ENCODE results near the gene MED8.
"Not testable (repeated sequence)": the region's sequence is repeated elsewhere in the genome, so short reads cannot be mapped to it uniquely, and the experiment has no call there.

Gene MED8

DNA sequence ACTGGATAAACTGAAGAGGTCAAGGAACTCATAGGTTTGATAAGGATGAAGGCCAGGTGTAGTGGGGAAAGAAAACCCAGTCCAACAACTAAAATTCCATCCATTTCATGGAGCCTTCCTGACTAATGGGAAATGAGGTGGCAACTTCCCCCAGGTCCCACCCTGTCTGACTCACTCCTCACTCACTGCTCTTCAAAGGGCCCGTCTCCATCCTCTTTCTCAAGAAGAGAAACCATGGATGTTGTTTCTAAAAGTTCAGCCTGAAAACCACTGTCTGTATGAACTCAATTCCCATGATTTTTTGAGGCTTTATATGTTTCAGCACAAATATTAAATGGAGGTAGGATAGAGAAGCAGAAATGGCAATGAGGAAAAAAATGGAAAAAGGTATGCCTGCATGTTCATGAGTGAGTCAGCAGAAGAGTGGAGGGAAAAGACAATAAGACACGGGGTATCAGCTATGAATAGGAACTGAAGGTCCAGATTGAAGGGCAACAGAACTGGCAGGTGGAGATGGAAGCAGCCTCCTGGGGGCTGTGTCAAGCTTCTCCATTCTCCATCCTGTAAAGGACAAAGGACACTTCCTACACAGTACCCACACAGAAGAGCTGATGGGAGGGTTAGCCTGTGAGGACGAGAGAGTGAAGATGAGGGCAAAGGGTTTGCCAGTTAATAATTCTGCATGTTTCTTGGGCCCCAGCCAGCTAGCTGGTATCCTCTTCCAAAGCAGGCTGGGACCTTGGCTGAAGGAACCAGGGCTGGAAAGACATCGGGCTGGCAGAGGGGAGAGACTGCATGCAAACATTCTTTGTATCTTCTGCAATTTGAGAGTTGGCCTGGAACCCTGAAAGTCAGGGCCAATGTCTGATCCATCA lies 16.3 kb downstream of the MED8 start:
- TF ChIP-seq, protein P1, sequence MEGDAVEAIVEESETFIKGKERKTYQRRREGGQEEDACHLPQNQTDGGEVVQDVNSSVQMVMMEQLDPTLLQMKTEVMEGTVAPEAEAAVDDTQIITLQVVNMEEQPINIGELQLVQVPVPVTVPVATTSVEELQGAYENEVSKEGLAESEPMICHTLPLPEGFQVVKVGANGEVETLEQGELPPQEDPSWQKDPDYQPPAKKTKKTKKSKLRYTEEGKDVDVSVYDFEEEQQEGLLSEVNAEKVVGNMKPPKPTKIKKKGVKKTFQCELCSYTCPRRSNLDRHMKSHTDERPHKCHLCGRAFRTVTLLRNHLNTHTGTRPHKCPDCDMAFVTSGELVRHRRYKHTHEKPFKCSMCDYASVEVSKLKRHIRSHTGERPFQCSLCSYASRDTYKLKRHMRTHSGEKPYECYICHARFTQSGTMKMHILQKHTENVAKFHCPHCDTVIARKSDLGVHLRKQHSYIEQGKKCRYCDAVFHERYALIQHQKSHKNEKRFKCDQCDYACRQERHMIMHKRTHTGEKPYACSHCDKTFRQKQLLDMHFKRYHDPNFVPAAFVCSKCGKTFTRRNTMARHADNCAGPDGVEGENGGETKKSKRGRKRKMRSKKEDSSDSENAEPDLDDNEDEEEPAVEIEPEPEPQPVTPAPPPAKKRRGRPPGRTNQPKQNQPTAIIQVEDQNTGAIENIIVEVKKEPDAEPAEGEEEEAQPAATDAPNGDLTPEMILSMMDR (IDR thresholded peaks at IDR 0.05; ENCODE audit: control insufficient read depth, extremely low read depth, insufficient read depth): no peak
- no peak overlapping the region for H3K4me3 ChIP-seq (ENCODE audit: low read depth, low read length)
- no peak for DNase-seq (ENCODE audit: low read depth)

DNA sequence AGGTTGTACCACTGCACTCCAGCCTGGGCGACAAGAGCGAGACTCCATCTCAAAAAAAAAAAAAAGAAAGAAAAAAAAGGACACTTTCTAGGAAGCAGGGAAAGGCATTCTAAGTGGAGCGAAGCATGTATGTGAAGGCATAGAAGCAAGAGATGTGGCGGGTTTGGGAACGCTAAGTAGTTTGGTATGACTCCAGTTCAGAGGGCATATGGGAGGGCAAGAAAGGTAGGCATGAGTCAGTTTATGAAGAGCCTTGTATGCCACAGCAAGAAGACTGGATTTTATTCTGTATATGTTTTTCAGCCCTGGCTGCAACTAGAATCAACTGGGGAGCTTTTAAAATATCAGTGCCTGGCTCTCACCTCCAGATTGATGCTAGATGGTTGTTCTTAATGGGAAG lies 17.4 kb downstream of the MED8 start:
- no peak overlapping the region for H3K4me3 ChIP-seq (ENCODE audit: low read depth, low read length)
- TF ChIP-seq, protein P1 (IDR thresholded peaks at IDR 0.05; ENCODE audit: control insufficient read depth, extremely low read depth, insufficient read depth): no peak
- no peak for DNase-seq (ENCODE audit: low read depth)

DNA sequence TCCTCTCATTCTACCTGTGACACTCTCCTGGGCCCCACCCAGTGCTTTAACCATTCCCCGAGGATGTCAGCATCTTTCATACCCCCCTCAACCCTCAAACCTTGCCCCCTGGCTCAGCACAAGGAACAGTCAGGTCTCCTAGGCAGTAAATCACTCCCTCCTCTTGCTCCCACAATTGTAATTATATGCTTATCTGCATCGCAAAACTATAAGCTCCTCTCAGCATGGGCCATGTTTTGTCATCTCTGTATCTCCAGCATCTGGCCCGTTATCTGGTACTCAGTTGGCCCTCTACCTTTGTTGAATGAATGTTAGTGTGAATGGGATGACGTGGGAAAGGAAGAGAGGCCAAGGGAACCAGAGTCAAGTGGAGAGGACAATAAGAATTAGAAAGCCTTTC lies 19.0 kb downstream of the MED8 start:
- H3K4me3 ChIP-seq (ENCODE audit: low read depth, low read length): no peak overlapping the region
- DNase-seq (ENCODE audit: low read depth): no peak
- TF ChIP-seq, protein P1 (IDR thresholded peaks at IDR 0.05; ENCODE audit: control insufficient read depth, extremely low read depth, insufficient read depth): no peak

DNA sequence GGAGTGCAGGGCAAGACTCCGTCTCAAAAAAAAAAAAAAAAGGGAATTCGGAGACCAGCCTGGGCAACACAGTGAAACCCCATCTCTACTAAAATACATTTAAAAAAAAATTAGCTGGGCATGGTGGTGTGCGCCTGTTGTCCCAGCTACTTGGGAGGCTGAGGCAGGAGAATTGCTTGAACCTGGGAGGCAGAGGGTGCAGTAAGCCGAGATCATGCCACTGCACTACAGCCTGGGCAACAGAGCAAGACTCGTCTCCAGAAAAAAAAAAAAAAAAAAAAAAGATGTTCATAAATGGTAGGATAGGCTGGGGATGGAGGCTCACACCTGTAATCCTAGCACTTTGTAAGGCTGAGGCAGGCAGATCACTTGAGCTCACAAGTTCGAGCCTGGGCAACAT lies 19.8 kb downstream of the MED8 start:
- H3K4me3 ChIP-seq (ENCODE audit: low read depth, low read length); DNase-seq (ENCODE audit: low read depth): not testable (repeated sequence)

DNA sequence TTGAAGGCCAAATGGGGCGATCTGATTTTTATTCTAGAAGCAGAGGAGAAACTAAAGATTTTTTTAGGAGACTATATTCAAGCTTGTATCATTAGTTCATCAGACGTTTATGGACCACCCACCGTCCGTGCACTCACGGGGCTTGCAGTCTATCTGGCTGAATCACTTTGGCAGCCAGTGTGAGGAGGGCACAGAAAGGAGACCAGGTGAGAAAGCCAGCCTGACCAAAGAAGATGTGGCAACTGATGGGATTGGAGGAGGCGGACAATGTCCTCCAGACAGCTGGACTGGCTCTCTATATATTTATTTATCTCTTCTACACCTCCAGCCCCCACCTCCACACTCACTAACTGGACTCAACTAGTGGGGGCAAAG lies 21.0 kb downstream of the MED8 start:
- peak overlapping the region; percentile 84 for H3K4me3 ChIP-seq (ENCODE audit: low read depth, low read length)
- TF ChIP-seq, protein P1 (IDR thresholded peaks at IDR 0.05; ENCODE audit: control insufficient read depth, extremely low read depth, insufficient read depth): no peak
- no peak for DNase-seq (ENCODE audit: low read depth)

DNA sequence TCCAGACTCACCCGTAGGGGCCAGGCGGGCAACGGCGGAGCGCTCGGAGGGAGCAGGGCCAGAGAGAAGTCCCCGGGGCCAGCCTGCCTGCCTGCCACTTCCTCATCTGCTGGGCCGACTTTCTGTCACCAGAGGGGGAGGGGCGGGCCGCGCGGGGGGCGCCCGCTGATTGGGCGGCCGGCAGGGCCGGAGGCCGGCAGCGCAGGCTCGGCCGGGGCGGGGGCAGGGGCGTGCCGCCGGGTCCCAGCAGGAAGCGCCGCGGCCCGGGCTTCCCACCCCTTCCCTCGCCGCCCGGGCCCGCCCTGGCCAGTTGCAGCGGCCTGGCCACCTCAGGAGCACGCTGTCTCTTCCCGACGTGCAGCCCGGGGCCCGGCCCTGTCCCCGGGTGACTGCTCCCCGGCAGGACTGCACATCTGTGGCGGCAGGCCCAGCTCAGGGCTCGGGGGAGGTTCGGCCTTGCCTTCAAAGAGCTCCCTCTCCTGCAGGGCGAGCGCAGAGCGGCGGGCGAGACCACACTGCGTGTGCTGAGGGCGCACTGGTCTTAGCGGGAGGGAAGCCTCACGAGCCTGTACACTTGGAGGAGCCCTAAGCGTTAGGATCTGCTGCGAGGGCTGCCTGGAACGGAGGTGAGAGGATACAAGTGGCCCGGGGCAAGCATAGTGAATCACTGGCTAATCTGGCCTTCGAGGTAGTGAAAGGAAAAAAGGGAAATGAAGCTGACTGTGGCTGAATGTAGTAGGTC lies 21.5 kb downstream of the MED8 start, which contains the start of gene ELOVL1:
TSS of gene ELOVL1 (minus strand) at position 108 of the 742 bp plus-strand sequence. CDS start 2,402 bp downstream, outside the sequence.
- peak; percentile 52 for DNase-seq (ENCODE audit: low read depth)
- peak within 1 kb of the TSS; percentile 84 for H3K4me3 ChIP-seq (ENCODE audit: low read depth, low read length)
- TF ChIP-seq, protein P1 (IDR thresholded peaks at IDR 0.05; ENCODE audit: control insufficient read depth, extremely low read depth, insufficient read depth): peak; percentile 51
